Dendritic cell treated with granulocyte-macrophage colony-stimulating factor and Interleukin-4, amounts not matched to agents 40 ng/mL and 50 ng/mL, for 4 days (primary cell): ENCODE measurements around the gene DMBX1.

Experiments
- H3K27ac Mint-ChIP-seq: one replicate; pipeline ENCODE4 v1.8.0; 2022; ENCODE audit warnings: mild to moderate bottlenecking, mixed read lengths
- H3K27me3 Mint-ChIP-seq: one replicate; pipeline ENCODE4 v1.8.0; 2022; ENCODE audit warnings: mild to moderate bottlenecking, mixed read lengths
- H3K36me3 Mint-ChIP-seq: one replicate; pipeline ENCODE4 v1.8.0; 2022; ENCODE audit warnings: low read depth, mixed read lengths
- H3K4me1 Mint-ChIP-seq: one replicate; pipeline ENCODE4 v1.8.0; 2022; ENCODE audit warnings: low read depth, mixed read lengths
- H3K4me3 Mint-ChIP-seq: one replicate; pipeline ENCODE4 v1.8.0; 2022; ENCODE audit warnings: mild to moderate bottlenecking, moderate library complexity, mixed read lengths
- H3K9me3 Mint-ChIP-seq: one replicate; pipeline ENCODE4 v1.8.0; 2022; ENCODE audit warnings: mixed read lengths
- intact Hi-C: fragments of 100-400 bp; cut with micrococcal nuclease; formaldehyde crosslinking; loops from one replicate; pipeline ENCODE4 v1.15.0; 2022

Gene DMBX1

GRCh38 chr1:46535063-46535462 lies 45.4 kb downstream of the DMBX1 start:
- Mint-ChIP-seq H3K27me3 (peaks cover 74% of the 10 kb centered on the region), H3K36me3 (no peaks in the 10 kb centered on the region), H3K9me3 (no peaks in the 10 kb centered on the region), H3K4me1 (peaks cover 8% of the 10 kb centered on the region), H3K4me3 (no peak overlapping the region), H3K27ac (no peak overlapping the region)
- intact Hi-C loops: no loop called here

DNA sequence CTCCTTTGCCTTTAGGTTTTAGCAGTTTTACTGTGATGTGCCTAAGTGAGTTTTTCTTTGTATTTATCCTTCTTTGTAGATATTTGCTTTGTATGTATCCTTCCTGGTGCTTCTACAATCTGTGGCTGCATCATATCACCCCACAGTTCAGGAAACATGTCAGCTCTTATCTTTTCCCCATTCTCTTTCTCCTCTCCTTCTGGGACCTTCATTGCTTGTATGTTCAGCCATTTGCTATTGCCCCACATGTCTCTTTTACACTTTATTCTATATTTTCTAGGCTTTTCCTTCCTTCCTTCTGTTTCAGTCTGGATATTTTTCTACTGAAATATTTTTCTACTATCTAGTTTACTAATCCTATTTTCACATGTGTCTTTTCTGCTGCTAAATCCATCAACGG lies 46.9 kb downstream of the DMBX1 start:
- Mint-ChIP-seq H3K27ac (no peak overlapping the region), H3K4me1 (peaks cover 10% of the 10 kb centered on the region), H3K36me3 (no peaks in the 10 kb centered on the region), H3K4me3 (no peak overlapping the region), H3K27me3 (peaks cover 69% of the 10 kb centered on the region), H3K9me3 (no peaks in the 10 kb centered on the region)
- intact Hi-C loops: no loop called here

DNA sequence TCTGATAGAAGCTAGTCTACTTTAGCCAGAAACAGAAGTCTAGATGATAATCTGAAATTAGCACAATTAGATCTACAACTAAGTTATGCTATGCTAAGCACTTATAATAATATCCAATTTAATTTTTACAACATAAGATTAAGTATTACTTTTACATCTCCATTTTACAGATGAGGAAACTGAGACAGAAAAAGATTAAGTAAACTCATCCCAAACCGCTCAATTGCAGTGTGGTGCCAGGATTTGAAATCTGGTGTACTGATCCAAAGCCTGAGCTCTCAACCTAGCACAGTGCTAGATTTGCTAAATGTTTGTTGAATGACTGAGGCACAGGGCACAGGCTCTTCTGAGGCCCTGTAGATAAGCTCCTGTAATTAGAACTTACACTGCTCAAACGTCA lies 48.0 kb downstream of the DMBX1 start:
- peaks cover 67% of the 10 kb centered on the region for H3K27me3 Mint-ChIP-seq
- H3K27ac Mint-ChIP-seq: no peak overlapping the region
- H3K4me3 Mint-ChIP-seq: no peak overlapping the region
- peaks cover 10% of the 10 kb centered on the region for H3K4me1 Mint-ChIP-seq
- H3K36me3 Mint-ChIP-seq: no peaks in the 10 kb centered on the region
- intact Hi-C loops: no loop called here
- H3K9me3 Mint-ChIP-seq: no peaks in the 10 kb centered on the region

DNA sequence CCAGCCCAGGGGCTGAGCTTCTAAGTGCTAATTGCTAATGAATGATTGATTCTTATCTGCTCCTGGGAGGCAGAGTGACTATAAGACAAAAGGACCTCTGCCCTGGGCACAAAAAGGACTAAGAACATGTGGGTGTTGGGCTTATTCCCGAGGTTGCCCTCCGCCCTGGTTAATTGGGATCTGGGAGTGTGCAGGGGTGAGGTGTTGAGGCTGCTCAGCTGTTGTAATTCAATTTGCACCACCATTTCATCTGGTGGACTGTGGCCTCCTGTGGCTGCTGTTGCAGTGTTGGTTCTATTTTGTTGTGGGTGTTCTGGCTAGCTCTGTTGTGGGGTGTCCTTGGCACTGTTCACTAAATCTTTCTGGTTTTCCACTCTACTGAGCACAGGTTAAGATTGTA lies 48.5 kb downstream of the DMBX1 start:
- Mint-ChIP-seq H3K27me3 (peaks cover 70% of the 10 kb centered on the region), H3K9me3 (no peaks in the 10 kb centered on the region), H3K4me1 (peaks cover 10% of the 10 kb centered on the region), H3K27ac (no peak overlapping the region), H3K36me3 (no peaks in the 10 kb centered on the region), H3K4me3 (no peak overlapping the region)
- intact Hi-C loops: no loop called here
